ENCODE measurements around the gene OPA3.

GRCh38 chr19:45553464-45553863 is 31.1 kb downstream of the OPA3 start:
- TF ChIP-seq POLR2A (IDR thresholded peaks at IDR 0.05) (no peak), POLR2AphosphoS5 (IDR thresholded peaks at IDR 0.05) (no peak), CTCF (IDR thresholded peaks at IDR 0.05) (peak in 1 of 3 donors; percentile 34)
